Islet precursor cell (in vitro differentiated cells): ENCODE measurements around the gene PHACTR3.

ENCODE experiments used
- DNase-seq: peaks from one replicate; pipeline ENCODE4 v3.0.0-alpha.2; 2018

Gene PHACTR3

GRCh38 chr20:59781226-59781625 is 176.9 kb downstream of the PHACTR3 start:
- peak; percentile 40 for DNase-seq

GRCh38 chr20:59782986-59783640 is 178.8 kb downstream of the PHACTR3 start:
- peak; percentile 82 for DNase-seq

GRCh38 chr20:59783641-59784010 is 179.3 kb downstream of the PHACTR3 start:
- DNase-seq = peak; percentile 28

GRCh38 chr20:59784365-59784764 is 180.0 kb downstream of the PHACTR3 start:
- peak; percentile 32 for DNase-seq

GRCh38 chr20:59784791-59785668 is 180.7 kb downstream of the PHACTR3 start:
- peak; percentile 45 for DNase-seq

GRCh38 chr20:59785669-59785959 is 181.3 kb downstream of the PHACTR3 start:
- no peak for DNase-seq

- DNase-seq = peak; percentile 32
Observed at GRCh38 chr20:59785986-59786795, 181.9 kb downstream of the PHACTR3 start.

- peak; percentile 43 for DNase-seq
Observed at GRCh38 chr20:59786801-59787537, 182.6 kb downstream of the PHACTR3 start.

GRCh38 chr20:59787538-59787890 is 183.2 kb downstream of the PHACTR3 start:
- DNase-seq = no peak

- peak; percentile 19 for DNase-seq
Observed at GRCh38 chr20:59788196-59788735, 183.9 kb downstream of the PHACTR3 start.

GRCh38 chr20:59788811-59789397 is 184.6 kb downstream of the PHACTR3 start:
- DNase-seq = peak; percentile 29

- DNase-seq = peak; percentile 26
Observed at GRCh38 chr20:59789686-59790085, 185.3 kb downstream of the PHACTR3 start.

GRCh38 chr20:59790346-59790745 is 186.0 kb downstream of the PHACTR3 start:
- no peak for DNase-seq

- no peak for DNase-seq
Observed at GRCh38 chr20:59792300-59792699, 188.0 kb downstream of the PHACTR3 start.

GRCh38 chr20:59794555-59794954 is 190.2 kb downstream of the PHACTR3 start:
- DNase-seq = no peak

GRCh38 chr20:59800309-59800708 is 196.0 kb downstream of the PHACTR3 start:
- DNase-seq = no peak

GRCh38 chr20:59802018-59802417 is 197.7 kb downstream of the PHACTR3 start:
- no peak for DNase-seq

- DNase-seq = peak; percentile 25
Observed at GRCh38 chr20:59802471-59803221, 198.3 kb downstream of the PHACTR3 start.

- no peak for DNase-seq
Observed at GRCh38 chr20:59804347-59804746, 200.0 kb downstream of the PHACTR3 start.

GRCh38 chr20:59804871-59805665 is 200.7 kb downstream of the PHACTR3 start:
- DNase-seq = peak; percentile 32
